ENCODE results near the gene PRTN3.
"Not testable (repeated sequence)": the region's sequence is repeated elsewhere in the genome, so short reads cannot be mapped to it uniquely, and the experiment has no call there.

Gene PRTN3

GRCh38 chr19:816500-816857, 24.3 kb upstream of the PRTN3 start:
- no peak for DNase-seq

GRCh38 chr19:820212-820611, 20.6 kb upstream of the PRTN3 start:
- not testable (repeated sequence) for DNase-seq

- no peak for DNase-seq
Measured at GRCh38 chr19:821231-821824, 19.5 kb upstream of the PRTN3 start.

GRCh38 chr19:821825-822503, 18.8 kb upstream of the PRTN3 start, which contains the start of gene PLPPR3:
PLPPR3 (minus strand) TSS chr19:821955; CDS start chr19:821559, 396 bp downstream.
- DNase-seq, result no peak

- no peak for DNase-seq
Measured at GRCh38 chr19:823565-824121, 17.2 kb upstream of the PRTN3 start.

- no peak for DNase-seq
Measured at GRCh38 chr19:824885-825284, 15.9 kb upstream of the PRTN3 start.

- DNase-seq, result no peak
Measured at GRCh38 chr19:825897-826644, 14.7 kb upstream of the PRTN3 start.

- no peak for DNase-seq
Measured at GRCh38 chr19:827314-827709, 13.5 kb upstream of the PRTN3 start.

GRCh38 chr19:827710-828321, 13.0 kb upstream of the PRTN3 start, which contains the start of gene AZU1:
AZU1 (plus strand) TSS chr19:827837; CDS start chr19:827847, 10 bp downstream.
- DNase-seq, result no peak

GRCh38 chr19:829129-829758, 11.6 kb upstream of the PRTN3 start:
- no peak for DNase-seq

- DNase-seq, result no peak
Measured at GRCh38 chr19:831407-832369, 9.1 kb upstream of the PRTN3 start.

GRCh38 chr19:834216-834615, 6.6 kb upstream of the PRTN3 start:
- no peak for DNase-seq

- no peak for DNase-seq
Measured at GRCh38 chr19:835210-835810, 5.5 kb upstream of the PRTN3 start.

- DNase-seq, result not testable (repeated sequence)
Measured at GRCh38 chr19:842802-843179, 2.0 kb downstream of the PRTN3 start.

- DNase-seq, result no peak
Measured at GRCh38 chr19:843180-843835, 2.5 kb downstream of the PRTN3 start.

- no peak for DNase-seq
Measured at GRCh38 chr19:843836-844545, 3.2 kb downstream of the PRTN3 start.

- DNase-seq, result no peak
Measured at GRCh38 chr19:844546-844971, 3.8 kb downstream of the PRTN3 start.

- DNase-seq, result no peak
Measured at GRCh38 chr19:845707-846521, 5.1 kb downstream of the PRTN3 start.

GRCh38 chr19:848386-848921, 7.7 kb downstream of the PRTN3 start:
- no peak for DNase-seq
